Fibroblast of lung (primary cell): ENCODE data around the gene MAGI2.

Experiments used
- CTCF ChIP-seq, 2 donors: IDR thresholded peaks in 1 of 2; conservative IDR thresholded peaks in 1 of 2; 1 replicate in 1 of 2; 2 replicates in 1 of 2; pipeline ENCODE4 v1.5.1; 2011 to 2012; ENCODE audit warnings: low read length in 2 of 2, control low read depth in 1 of 2, inconsistent platforms in 1 of 2, low read depth in 1 of 2, mild to moderate bottlenecking in 1 of 2
- EZH2 ChIP-seq: IDR thresholded peaks from 2 replicates; pipeline ENCODE4 v1.5.1; 2012; ENCODE audit warnings: low read length, control low read depth, mild to moderate bottlenecking; ENCODE audit errors: missing control alignments

GRCh38 chr7:78571292-78571691 lies 882.2 kb downstream of the MAGI2 start:
- no peak for TF ChIP-seq CTCF (conservative IDR thresholded peaks at IDR 0.05 in 1 of 2, IDR thresholded peaks at IDR 0.05 in 1 of 2; ENCODE audit: low read depth in 1 of 2, low read length in 2 of 2)
- no peak for TF ChIP-seq EZH2
